PFSK-1 (cell line): ENCODE results near the gene EDARADD.

Experiments
- POLR2AphosphoS5 ChIP-seq: IDR thresholded peaks from 2 replicates; pipeline ENCODE4 v1.6.1; 2012; ENCODE audit warnings: low read depth, mild to moderate bottlenecking, control low read depth, low read length, moderate library complexity
- REST ChIP-seq, 2 experiments: IDR thresholded peaks; 2 replicates each; pipeline versions ENCODE4 v1.6.1 to v1.8.0; 2011 to 2012; ENCODE audit warnings: low read depth in 2 of 2, low read length in 2 of 2, control low read depth in 1 of 2, inconsistent platforms in 1 of 2, mild to moderate bottlenecking in 1 of 2, moderate library complexity in 1 of 2; ENCODE audit not compliant: insufficient read depth in 1 of 2
- SIN3A ChIP-seq: IDR thresholded peaks from 2 replicates; pipeline ENCODE4 v1.6.1; 2012; ENCODE audit warnings: mild to moderate bottlenecking, low read length, moderate library complexity, borderline replicate concordance; ENCODE audit not compliant: insufficient read depth
- TAF1 ChIP-seq: IDR thresholded peaks from 2 replicates; pipeline ENCODE4 v1.6.1; 2012; ENCODE audit warnings: low read length, control low read depth, borderline replicate concordance; ENCODE audit not compliant: insufficient read depth

GRCh38 chr1:236361909-236362590, 32.0 kb upstream of the EDARADD start:
- TF ChIP-seq REST (IDR thresholded peaks at IDR 0.05; ENCODE audit: insufficient read depth in 1 of 2, low read depth in 2 of 2, low read length in 2 of 2) (no peak), SIN3A (no peak), POLR2AphosphoS5 (no peak), TAF1 (no peak)
